Neural cell (in vitro differentiated cells): ENCODE results near the gene CRB3.

Experiments
- CTCF ChIP-seq: fragments of 450-650 bp; IDR thresholded peaks from 2 replicates; pipeline ENCODE4 v1.5.1; 2014; ENCODE audit warnings: antibody characterized with exemption, mild to moderate bottlenecking, moderate library complexity; ENCODE audit not compliant: poor library complexity, severe bottlenecking
- EP300 ChIP-seq: fragments of 450-650 bp; conservative IDR thresholded peaks from 2 replicates; pipeline ENCODE4 v1.6.1; 2014; ENCODE audit warnings: antibody characterized with exemption, mild to moderate bottlenecking, moderate library complexity; ENCODE audit not compliant: poor library complexity, severe bottlenecking
- EZH2 ChIP-seq: fragments of 200-600, 300-800 bp; shearing (Covaris generic), sonication (generic); IDR thresholded peaks from 2 replicates; pipeline ENCODE4 v1.6.1; 2014; ENCODE audit warnings: antibody characterized with exemption, low read length, borderline replicate concordance, mild to moderate bottlenecking; ENCODE audit not compliant: insufficient read depth, poor library complexity, severe bottlenecking
- MXI1 ChIP-seq: fragments of 450-650 bp; conservative IDR thresholded peaks from 2 replicates; pipeline ENCODE4 v1.6.1; 2014; ENCODE audit warnings: antibody characterized with exemption, mild to moderate bottlenecking; ENCODE audit not compliant: poor library complexity, severe bottlenecking
- POLR2AphosphoS5 ChIP-seq: IDR thresholded peaks from 2 replicates; pipeline ENCODE4 v1.6.1; 2012
- RAD21 ChIP-seq: fragments of 450-650 bp; conservative IDR thresholded peaks from 2 replicates; pipeline ENCODE4 v1.6.1; 2014; ENCODE audit warnings: antibody characterized with exemption, mild to moderate bottlenecking, moderate library complexity
- SMC3 ChIP-seq: fragments of 450-650 bp; conservative IDR thresholded peaks from 2 replicates; pipeline ENCODE4 v1.6.1; 2014; ENCODE audit warnings: antibody characterized with exemption, mild to moderate bottlenecking, moderate library complexity; ENCODE audit not compliant: poor library complexity
- TAF1 ChIP-seq: IDR thresholded peaks from 2 replicates; pipeline ENCODE4 v1.6.1; 2012; ENCODE audit warnings: low read depth
- TF ChIP-seq, protein P1 (sequence below): IDR thresholded peaks from 2 replicates; pipeline ENCODE4 v1.6.1; 2012; ENCODE audit warnings: borderline replicate concordance

DNA sequence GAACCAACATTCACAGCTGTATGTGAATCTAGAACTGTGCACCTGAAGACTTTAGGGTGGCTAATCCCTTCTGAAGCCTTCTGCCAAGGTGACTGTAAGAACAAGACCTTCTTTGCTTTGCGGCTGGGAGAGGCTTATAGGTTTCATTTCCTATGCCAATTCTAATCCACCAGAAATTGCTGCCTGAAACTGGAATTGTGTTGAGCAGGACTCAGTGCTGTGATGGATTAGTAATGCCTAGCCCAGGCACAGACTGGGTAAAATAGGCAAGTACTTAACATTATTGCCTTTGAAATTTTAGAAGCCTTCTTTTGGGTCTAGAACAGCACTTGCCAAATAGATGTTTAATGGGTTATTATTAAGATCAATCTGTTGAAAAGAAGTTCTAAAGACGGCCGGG is 16.0 kb upstream of the CRB3 start:
- no peak for TF ChIP-seq CTCF
- no peak for TF ChIP-seq RAD21
- TF ChIP-seq TAF1, result no peak
- TF ChIP-seq, protein P1, sequence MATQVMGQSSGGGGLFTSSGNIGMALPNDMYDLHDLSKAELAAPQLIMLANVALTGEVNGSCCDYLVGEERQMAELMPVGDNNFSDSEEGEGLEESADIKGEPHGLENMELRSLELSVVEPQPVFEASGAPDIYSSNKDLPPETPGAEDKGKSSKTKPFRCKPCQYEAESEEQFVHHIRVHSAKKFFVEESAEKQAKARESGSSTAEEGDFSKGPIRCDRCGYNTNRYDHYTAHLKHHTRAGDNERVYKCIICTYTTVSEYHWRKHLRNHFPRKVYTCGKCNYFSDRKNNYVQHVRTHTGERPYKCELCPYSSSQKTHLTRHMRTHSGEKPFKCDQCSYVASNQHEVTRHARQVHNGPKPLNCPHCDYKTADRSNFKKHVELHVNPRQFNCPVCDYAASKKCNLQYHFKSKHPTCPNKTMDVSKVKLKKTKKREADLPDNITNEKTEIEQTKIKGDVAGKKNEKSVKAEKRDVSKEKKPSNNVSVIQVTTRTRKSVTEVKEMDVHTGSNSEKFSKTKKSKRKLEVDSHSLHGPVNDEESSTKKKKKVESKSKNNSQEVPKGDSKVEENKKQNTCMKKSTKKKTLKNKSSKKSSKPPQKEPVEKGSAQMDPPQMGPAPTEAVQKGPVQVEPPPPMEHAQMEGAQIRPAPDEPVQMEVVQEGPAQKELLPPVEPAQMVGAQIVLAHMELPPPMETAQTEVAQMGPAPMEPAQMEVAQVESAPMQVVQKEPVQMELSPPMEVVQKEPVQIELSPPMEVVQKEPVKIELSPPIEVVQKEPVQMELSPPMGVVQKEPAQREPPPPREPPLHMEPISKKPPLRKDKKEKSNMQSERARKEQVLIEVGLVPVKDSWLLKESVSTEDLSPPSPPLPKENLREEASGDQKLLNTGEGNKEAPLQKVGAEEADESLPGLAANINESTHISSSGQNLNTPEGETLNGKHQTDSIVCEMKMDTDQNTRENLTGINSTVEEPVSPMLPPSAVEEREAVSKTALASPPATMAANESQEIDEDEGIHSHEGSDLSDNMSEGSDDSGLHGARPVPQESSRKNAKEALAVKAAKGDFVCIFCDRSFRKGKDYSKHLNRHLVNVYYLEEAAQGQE, result no peak
- TF ChIP-seq EZH2, result no peak
- no peak for TF ChIP-seq SMC3
- TF ChIP-seq EP300, result no peak
- no peak for TF ChIP-seq POLR2AphosphoS5
- TF ChIP-seq MXI1, result no peak
